ENCODE measurements around the gene BCOR. TPM values are rescaled to one million over a fixed set of nuclear protein-coding genes. Genes with fewer than 3 reads are reported as not detected.

The BCOR gene
- total and polyA plus RNA-seq, 9 of the 15 experiments (the other 6 are each of a cell fraction or from before 2014, with no cell fraction given), result 27.5 to 113 (median 37.6) TPM

DNA sequence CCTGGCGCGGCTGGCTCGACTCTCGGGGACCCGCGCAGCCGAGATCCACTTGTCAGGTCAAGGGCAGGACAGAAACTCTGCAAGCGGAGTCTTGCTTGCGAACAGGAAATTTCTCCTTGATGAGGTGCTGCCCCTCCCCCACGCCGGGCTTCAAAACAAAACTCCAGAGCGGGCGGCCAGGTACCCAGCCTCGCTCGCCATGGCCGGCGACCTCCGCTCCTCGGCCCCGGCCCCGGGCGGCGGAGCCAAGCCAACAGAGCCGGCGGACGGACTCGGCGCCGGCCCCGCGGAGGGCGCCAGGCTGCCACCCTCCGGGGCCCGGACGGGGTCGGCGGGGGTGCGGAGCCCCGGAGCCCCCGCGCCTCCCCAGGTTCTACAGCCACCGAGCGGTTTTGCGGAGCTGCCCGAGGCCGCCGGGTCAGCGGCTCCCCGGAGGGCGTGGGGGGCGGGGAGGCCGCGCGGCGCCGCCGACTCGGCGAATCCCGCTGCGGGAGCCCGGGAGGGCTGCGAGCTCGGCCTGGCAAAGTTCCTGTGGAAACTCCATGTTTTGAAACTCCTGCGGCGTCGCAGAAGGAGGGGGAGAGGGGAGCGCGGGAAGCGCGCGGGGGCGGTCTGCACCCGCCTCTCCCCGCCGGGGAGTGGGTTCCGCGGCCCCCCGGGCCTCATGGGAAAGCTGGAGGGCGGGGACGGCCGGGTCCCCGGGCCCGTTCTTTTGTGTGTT is 11.7 kb upstream of the BCOR start (continued):
- peak; percentile 42 for TF ChIP-seq TAF1 (IDR thresholded peaks at IDR 0.05; ENCODE audit: control insufficient read depth, extremely low read depth, insufficient read depth, low read length, severe bottlenecking)
- peak; percentile 18 for TF ChIP-seq FUS (optimal IDR thresholded peaks at IDR 0.05; ENCODE audit: low read depth, low read length)
- peak; percentile 83 for TF ChIP-seq POLR2G (IDR thresholded peaks at IDR 0.05; ENCODE audit: low read depth, low read length)
- no peak for TF ChIP-seq RBM14 (IDR thresholded peaks at IDR 0.05; ENCODE audit: borderline replicate concordance, insufficient read depth, low read depth, low read length)
- TF ChIP-seq, protein P1, sequence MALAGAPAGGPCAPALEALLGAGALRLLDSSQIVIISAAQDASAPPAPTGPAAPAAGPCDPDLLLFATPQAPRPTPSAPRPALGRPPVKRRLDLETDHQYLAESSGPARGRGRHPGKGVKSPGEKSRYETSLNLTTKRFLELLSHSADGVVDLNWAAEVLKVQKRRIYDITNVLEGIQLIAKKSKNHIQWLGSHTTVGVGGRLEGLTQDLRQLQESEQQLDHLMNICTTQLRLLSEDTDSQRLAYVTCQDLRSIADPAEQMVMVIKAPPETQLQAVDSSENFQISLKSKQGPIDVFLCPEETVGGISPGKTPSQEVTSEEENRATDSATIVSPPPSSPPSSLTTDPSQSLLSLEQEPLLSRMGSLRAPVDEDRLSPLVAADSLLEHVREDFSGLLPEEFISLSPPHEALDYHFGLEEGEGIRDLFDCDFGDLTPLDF (CRISPR knock-in tag; IDR thresholded peaks at IDR 0.05), result no peak
- TF ChIP-seq KDM5B (IDR thresholded peaks at IDR 0.05; ENCODE audit: insufficient replicate concordance, low read depth, low read length), result peak; percentile 62
- 0 out of 2 replicates have a peak, but pooled peaks have one; percentile 58 for TF ChIP-seq ZNF584 (CRISPR knock-in tag; IDR thresholded peaks at IDR 0.05; ENCODE audit: low read depth)
- peak; percentile 65 for TF ChIP-seq HMGN3 (IDR thresholded peaks at IDR 0.05; ENCODE audit: borderline replicate concordance, extremely low read depth, insufficient read length, low read depth, low read length)
- TF ChIP-seq NCOR1 (IDR thresholded peaks at IDR 0.05), result no peak
- TF ChIP-seq, protein P2, sequence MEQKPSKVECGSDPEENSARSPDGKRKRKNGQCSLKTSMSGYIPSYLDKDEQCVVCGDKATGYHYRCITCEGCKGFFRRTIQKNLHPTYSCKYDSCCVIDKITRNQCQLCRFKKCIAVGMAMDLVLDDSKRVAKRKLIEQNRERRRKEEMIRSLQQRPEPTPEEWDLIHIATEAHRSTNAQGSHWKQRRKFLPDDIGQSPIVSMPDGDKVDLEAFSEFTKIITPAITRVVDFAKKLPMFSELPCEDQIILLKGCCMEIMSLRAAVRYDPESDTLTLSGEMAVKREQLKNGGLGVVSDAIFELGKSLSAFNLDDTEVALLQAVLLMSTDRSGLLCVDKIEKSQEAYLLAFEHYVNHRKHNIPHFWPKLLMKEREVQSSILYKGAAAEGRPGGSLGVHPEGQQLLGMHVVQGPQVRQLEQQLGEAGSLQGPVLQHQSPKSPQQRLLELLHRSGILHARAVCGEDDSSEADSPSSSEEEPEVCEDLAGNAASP (IDR thresholded peaks at IDR 0.05), result no peak
- TF ChIP-seq CCNT2 (IDR thresholded peaks at IDR 0.05; ENCODE audit: borderline replicate concordance, extremely low read depth, insufficient read length, low read depth, low read length), result peak; percentile 81
- 0 out of 2 replicates have a peak, but pooled peaks have one; percentile 12 for TF ChIP-seq MTA3 (IDR thresholded peaks at IDR 0.05; ENCODE audit: borderline replicate concordance)
- TF ChIP-seq GTF2E2 (tag; IDR thresholded peaks at IDR 0.05), result peak; percentile 88
- TF ChIP-seq RBFOX2 (IDR thresholded peaks at IDR 0.05; ENCODE audit: low read depth, low read length), result peak; percentile 75
- peak; percentile 81 for TF ChIP-seq FOSL1 (tag; conservative IDR thresholded peaks at IDR 0.05)
- TF ChIP-seq NRF1 (conservative IDR thresholded peaks at IDR 0.05 in 1 of 2, IDR thresholded peaks at IDR 0.05 in 1 of 2), result peak in 1 of 2 experiments; percentile 21; a peak in 2 of 4 replicates
- TF ChIP-seq, protein P3, sequence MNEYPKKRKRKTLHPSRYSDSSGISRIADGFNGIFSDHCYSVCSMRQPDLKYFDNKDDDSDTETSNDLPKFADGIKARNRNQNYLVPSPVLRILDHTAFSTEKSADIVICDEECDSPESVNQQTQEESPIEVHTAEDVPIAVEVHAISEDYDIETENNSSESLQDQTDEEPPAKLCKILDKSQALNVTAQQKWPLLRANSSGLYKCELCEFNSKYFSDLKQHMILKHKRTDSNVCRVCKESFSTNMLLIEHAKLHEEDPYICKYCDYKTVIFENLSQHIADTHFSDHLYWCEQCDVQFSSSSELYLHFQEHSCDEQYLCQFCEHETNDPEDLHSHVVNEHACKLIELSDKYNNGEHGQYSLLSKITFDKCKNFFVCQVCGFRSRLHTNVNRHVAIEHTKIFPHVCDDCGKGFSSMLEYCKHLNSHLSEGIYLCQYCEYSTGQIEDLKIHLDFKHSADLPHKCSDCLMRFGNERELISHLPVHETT (CRISPR knock-in tag; conservative IDR thresholded peaks at IDR 0.05 in 1 of 2, IDR thresholded peaks at IDR 0.05 in 1 of 2), result peak in 1 of 2 experiments; percentile 66; a peak in 2 of 4 replicates
- 0 out of 2 replicates have a peak, but pooled peaks have one; percentile 22 for TF ChIP-seq CREM (IDR thresholded peaks at IDR 0.05; ENCODE audit: low read depth)
- TF ChIP-seq, protein P4, sequence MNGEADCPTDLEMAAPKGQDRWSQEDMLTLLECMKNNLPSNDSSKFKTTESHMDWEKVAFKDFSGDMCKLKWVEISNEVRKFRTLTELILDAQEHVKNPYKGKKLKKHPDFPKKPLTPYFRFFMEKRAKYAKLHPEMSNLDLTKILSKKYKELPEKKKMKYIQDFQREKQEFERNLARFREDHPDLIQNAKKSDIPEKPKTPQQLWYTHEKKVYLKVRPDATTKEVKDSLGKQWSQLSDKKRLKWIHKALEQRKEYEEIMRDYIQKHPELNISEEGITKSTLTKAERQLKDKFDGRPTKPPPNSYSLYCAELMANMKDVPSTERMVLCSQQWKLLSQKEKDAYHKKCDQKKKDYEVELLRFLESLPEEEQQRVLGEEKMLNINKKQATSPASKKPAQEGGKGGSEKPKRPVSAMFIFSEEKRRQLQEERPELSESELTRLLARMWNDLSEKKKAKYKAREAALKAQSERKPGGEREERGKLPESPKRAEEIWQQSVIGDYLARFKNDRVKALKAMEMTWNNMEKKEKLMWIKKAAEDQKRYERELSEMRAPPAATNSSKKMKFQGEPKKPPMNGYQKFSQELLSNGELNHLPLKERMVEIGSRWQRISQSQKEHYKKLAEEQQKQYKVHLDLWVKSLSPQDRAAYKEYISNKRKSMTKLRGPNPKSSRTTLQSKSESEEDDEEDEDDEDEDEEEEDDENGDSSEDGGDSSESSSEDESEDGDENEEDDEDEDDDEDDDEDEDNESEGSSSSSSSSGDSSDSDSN (IDR thresholded peaks at IDR 0.05; ENCODE audit: borderline replicate concordance in 1 of 2, low read depth in 2 of 2, low read length in 2 of 2), result peak; percentile 38 to 48; a peak in 2 of 4 replicates
